Measurements from ENCODE around the gene HSPA14.
A peak's percentile ranks its signal among the peaks of the same experiment; 100 is the strongest.

DNA sequence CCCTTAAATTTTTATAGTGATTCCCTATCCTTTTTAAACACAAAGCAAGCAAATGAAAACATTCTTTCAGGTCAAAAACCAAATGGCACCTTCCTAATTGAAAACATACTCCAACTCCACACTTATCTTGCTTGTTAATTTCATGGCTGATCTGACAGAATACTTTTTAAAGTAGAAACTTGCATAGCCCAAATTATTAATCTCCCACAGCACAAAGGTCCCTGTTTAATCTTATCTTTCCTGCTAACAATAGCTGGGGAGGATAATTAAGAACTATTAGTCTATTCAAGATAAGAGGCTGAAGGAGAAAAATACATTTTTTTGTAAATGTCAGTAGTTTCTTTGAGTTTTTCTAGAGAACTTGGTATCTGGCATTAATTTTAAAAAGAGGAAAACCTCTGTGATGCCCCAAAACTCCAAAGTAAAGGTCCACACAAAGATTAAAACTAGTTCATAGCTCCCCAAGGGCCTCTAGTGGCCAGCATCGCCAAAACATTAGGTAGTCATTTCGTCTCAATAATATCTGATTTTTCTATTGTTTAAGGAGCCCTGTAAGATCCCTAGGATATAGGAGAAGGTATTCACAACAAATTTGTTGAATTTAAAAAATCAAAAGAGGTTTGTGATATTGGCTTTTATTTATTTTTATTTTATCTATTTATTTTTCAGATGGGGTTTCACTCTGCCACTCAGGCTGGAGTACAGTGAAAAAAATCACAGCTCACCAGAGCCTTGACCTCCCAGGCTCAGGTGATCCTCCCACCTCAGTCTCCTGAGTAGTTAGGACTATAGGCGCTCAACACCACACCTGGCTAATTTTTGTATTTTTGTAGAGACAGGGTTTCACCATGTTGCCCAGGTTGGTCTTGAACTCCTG is 15.0 kb upstream of the HSPA14 start:
- TF ChIP-seq ZFP30 (CRISPR knock-in tag; IDR thresholded peaks at IDR 0.05) = no peak
- TF ChIP-seq ISL1 (CRISPR knock-in tag; IDR thresholded peaks at IDR 0.05) = 0 out of 2 replicates have a peak, but pooled peaks have one; percentile 17
